SK-N-SH treated with all-trans-retinoic acid at 6 μM for 48 hours (cell line): ENCODE data around the gene TEX14.

Experiments used
- ARNTL ChIP-seq: fragments of 450-650 bp; formaldehyde crosslinking; IDR thresholded peaks from 2 replicates; pipeline ENCODE4 v1.5.0; 2020; ENCODE audit warnings: low read depth, mild to moderate bottlenecking, moderate library complexity, borderline replicate concordance
- BACH2 ChIP-seq: fragments of 250-450 bp; sonication (Bioruptor Pico); IDR thresholded peaks from 2 replicates; pipeline ENCODE4 v1.9.0; 2021; ENCODE audit warnings: mild to moderate bottlenecking, borderline replicate concordance
- GLIS3 ChIP-seq: fragments of 250-450 bp; sonication (Bioruptor Pico); IDR thresholded peaks from 2 replicates; pipeline ENCODE4 v1.5.0; 2020; ENCODE audit warnings: mild to moderate bottlenecking, moderate library complexity
- OSR1 ChIP-seq: fragments of 250-450 bp; sonication (Bioruptor Pico); IDR thresholded peaks from 2 replicates; pipeline ENCODE4 v1.8.0; 2022; ENCODE audit warnings: moderate library complexity, mild to moderate bottlenecking, inconsistent platforms
- SNAI2 ChIP-seq: fragments of 250-450 bp; sonication (Bioruptor Pico); IDR thresholded peaks from 2 replicates; pipeline ENCODE4 v1.5.0; 2020; ENCODE audit warnings: mild to moderate bottlenecking, moderate library complexity
- TOX ChIP-seq: fragments of 250-450 bp; sonication (Bioruptor Pico); IDR thresholded peaks from 2 replicates; pipeline ENCODE4 v1.8.0; 2021; ENCODE audit warnings: mild to moderate bottlenecking, moderate library complexity, borderline replicate concordance
- ZNF8 ChIP-seq: fragments of 450-650 bp; formaldehyde crosslinking; IDR thresholded peaks from 2 replicates; pipeline ENCODE4 v1.5.0; 2020; ENCODE audit warnings: mild to moderate bottlenecking, moderate library complexity
- TF ChIP-seq, protein P1 (sequence below): fragments of 250-450 bp; sonication (Bioruptor Pico); IDR thresholded peaks from 2 replicates; pipeline ENCODE4 v1.8.0; 2020; ENCODE audit warnings: mild to moderate bottlenecking, moderate library complexity, borderline replicate concordance

DNA sequence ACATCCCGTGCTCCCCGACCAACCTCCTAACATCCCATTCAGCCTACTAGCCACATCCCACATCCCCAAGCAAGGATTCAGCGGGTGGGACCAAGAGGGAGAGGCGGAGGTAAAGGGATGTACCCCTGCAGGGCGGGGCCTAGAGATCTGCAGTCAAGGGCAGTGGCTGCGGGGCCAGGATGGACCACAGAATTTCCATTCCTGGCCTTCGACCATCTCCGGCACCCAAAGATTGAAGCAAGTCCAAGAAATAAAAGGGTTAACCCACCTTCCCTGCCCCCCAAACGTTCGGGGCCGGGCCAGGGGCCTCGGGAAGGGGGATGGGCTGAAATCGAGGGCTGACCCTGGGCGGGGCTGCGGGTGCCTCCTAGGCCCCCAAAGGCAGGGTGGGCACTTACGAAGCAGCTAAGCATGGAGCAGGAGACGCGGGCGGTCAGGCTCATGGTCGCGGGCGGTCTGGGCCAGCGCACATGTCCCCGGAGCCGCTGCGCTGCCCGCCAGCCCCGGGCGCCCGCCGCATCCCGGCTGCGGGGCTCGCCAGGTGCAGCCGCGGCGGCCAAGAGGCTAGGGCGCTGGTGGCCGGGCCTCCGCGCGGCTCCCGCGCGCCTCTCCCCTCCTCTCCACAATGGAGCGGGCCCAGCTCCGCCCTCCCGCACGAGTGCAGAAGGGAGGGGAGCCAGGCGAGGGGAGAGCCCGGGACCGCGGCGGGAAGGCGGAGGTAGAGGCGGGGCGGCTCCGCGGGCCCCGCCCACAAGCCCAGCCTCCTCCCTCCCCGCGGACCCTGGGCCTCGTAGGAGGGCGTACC, 177.7 kb downstream of the TEX14 start, which contains the start of gene MTMR4:
- TF ChIP-seq, protein P1, sequence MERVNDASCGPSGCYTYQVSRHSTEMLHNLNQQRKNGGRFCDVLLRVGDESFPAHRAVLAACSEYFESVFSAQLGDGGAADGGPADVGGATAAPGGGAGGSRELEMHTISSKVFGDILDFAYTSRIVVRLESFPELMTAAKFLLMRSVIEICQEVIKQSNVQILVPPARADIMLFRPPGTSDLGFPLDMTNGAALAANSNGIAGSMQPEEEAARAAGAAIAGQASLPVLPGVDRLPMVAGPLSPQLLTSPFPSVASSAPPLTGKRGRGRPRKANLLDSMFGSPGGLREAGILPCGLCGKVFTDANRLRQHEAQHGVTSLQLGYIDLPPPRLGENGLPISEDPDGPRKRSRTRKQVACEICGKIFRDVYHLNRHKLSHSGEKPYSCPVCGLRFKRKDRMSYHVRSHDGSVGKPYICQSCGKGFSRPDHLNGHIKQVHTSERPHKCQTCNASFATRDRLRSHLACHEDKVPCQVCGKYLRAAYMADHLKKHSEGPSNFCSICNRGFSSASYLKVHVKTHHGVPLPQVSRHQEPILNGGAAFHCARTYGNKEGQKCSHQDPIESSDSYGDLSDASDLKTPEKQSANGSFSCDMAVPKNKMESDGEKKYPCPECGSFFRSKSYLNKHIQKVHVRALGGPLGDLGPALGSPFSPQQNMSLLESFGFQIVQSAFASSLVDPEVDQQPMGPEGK, result no peak
- TF ChIP-seq TOX (no peak), GLIS3 (no peak), ARNTL (CRISPR knock-in tag) (no peak), ZNF8 (CRISPR knock-in tag) (0 out of 2 replicates have a peak, but pooled peaks have one; percentile 12), SNAI2 (CRISPR knock-in tag) (no peak), OSR1 (CRISPR knock-in tag) (no peak), BACH2 (no peak)
